Ammon's horn (tissue), 1 donor: ENCODE measurements around the gene ARSG.
A peak's percentile ranks its signal among the peaks of the same experiment; 100 is the strongest.

Experiments
- DNase-seq: peaks from one replicate; pipeline ENCODE4 v3.0.0-alpha.2; 2016; ENCODE audit warnings: low spot score

Gene ARSG

GRCh38 chr17:68431045-68431608 lies 139.8 kb downstream of the ARSG start:
- no peak for DNase-seq

- peak; percentile 57 for DNase-seq
Measured at GRCh38 chr17:68431661-68432071, 140.4 kb downstream of the ARSG start.

GRCh38 chr17:68432086-68432864 lies 141.0 kb downstream of the ARSG start:
- DNase-seq: no peak

GRCh38 chr17:68433211-68433610 lies 141.9 kb downstream of the ARSG start:
- no peak for DNase-seq

GRCh38 chr17:68433911-68434508 lies 142.7 kb downstream of the ARSG start:
- DNase-seq: no peak

- no peak for DNase-seq
Measured at GRCh38 chr17:68435361-68435760, 144.1 kb downstream of the ARSG start.

GRCh38 chr17:68435876-68436842 lies 144.9 kb downstream of the ARSG start:
- DNase-seq: peak; percentile 84

- DNase-seq: peak; percentile 59
Measured at GRCh38 chr17:68437979-68438822, 146.9 kb downstream of the ARSG start.

GRCh38 chr17:68439656-68440290 lies 148.5 kb downstream of the ARSG start:
- DNase-seq: no peak

GRCh38 chr17:68440526-68440925 lies 149.2 kb downstream of the ARSG start:
- no peak for DNase-seq

- peak; percentile 54 for DNase-seq
Measured at GRCh38 chr17:68441070-68441770, 149.9 kb downstream of the ARSG start.

GRCh38 chr17:68443972-68444464 lies 152.7 kb downstream of the ARSG start:
- no peak for DNase-seq

- no peak for DNase-seq
Measured at GRCh38 chr17:68445671-68446070, 154.4 kb downstream of the ARSG start.

- no peak for DNase-seq
Measured at GRCh38 chr17:68446626-68447041, 155.3 kb downstream of the ARSG start.

GRCh38 chr17:68449021-68449739 lies 157.9 kb downstream of the ARSG start:
- DNase-seq: no peak

GRCh38 chr17:68450391-68450790 lies 159.1 kb downstream of the ARSG start:
- DNase-seq: no peak

- no peak for DNase-seq
Measured at GRCh38 chr17:68450801-68451200, 159.5 kb downstream of the ARSG start.

- no peak for DNase-seq
Measured at GRCh38 chr17:68451670-68452354, 160.5 kb downstream of the ARSG start.
